K562 (cell line): ENCODE measurements around the gene IL6ST. TPM values are rescaled to one million over a fixed set of nuclear protein-coding genes. Genes with fewer than 3 reads are reported as not detected.
A peak's percentile ranks its signal among the peaks of the same experiment; 100 is the strongest.

Experiments
- ATAC-seq: fragments of 200-7000 bp; cut with Tn5 transposase; 3 replicates; pipeline ENCODE4 v1.9.1; 2020; ENCODE audit warnings: moderate library complexity
- BruUV-seq: library from RNA; stranded (reverse); fragments of 400-500 nt; replicated peaks from 2 replicates; lab custom pipeline; 2021; lab: Mats Ljungman, UMichigan
- CTCF ChIA-PET: fragments of 300-600 bp; formaldehyde crosslinking; extraction: SDS; loops from one replicate; lab custom pipeline; 2021; ENCODE audit warnings: low intra/inter-chr PET ratio; lab: Yijun Ruan, JAX
- POLR2A ChIA-PET: fragments of 300-600, 350-650 bp; sonication (Branson Sonifier 250); formaldehyde crosslinking; extraction: SDS; loops from one replicate; lab custom pipeline; 2021; ENCODE audit warnings: antibody characterized with exemption, inconsistent platforms; lab: Yijun Ruan, JAX
- DNase-seq, 4 experiments: peaks; one replicate each; pipeline versions ENCODE4 v3.0.0 to v3.0.0-alpha.2; 2011 to 2018; ENCODE audit warnings: low spot score in 3 of 4, mixed read lengths in 3 of 4; ENCODE audit errors: extremely low read depth in 1 of 4
- FAIRE-seq: peaks from 2 replicates; lab custom pipeline; 2011; peaks lifted over from hg19 to GRCh38; lab: Jason Lieb, UNC
- H2AFZ ChIP-seq: 2 replicates; pipeline ENCODE4 v1.6.0; 2011; ENCODE audit warnings: low read depth, low read length, control low read depth, inconsistent platforms
- H3K27ac ChIP-seq: fragments of 200-600 bp; 3 replicates; pipeline ENCODE4 v1.8.0; 2011; ENCODE audit warnings: low read depth, mild to moderate bottlenecking, control low read depth, inconsistent platforms, low read length, moderate library complexity, mixed read lengths; ENCODE audit errors: extremely low read depth
- H3K27me3 ChIP-seq, 2 experiments: fragments of 300-600 bp in 1 of 2; 2 replicates in 1 of 2; 3 replicates in 1 of 2; pipeline versions ENCODE4 v1.6.0 to v1.8.0; 2011; ENCODE audit warnings: inconsistent platforms in 2 of 2, low read length in 2 of 2, mild to moderate bottlenecking in 1 of 2, mixed read lengths in 1 of 2, moderate library complexity in 1 of 2; ENCODE audit not compliant: control insufficient read depth in 2 of 2, insufficient read depth in 2 of 2
- H3K36me3 ChIP-seq: fragments of 300-600 bp; 3 replicates; pipeline ENCODE4 v1.8.0; 2011; ENCODE audit warnings: mild to moderate bottlenecking, low read length, inconsistent platforms; ENCODE audit not compliant: control insufficient read depth, insufficient read depth
- H3K4me1 ChIP-seq, 2 experiments: fragments of 200-600 bp in 1 of 2; replicated peaks in 1 of 2; 2 replicates in 1 of 2; 3 replicates in 1 of 2; pipeline versions ENCODE4 v1.5.1 to v1.8.0; 2011; ENCODE audit warnings: inconsistent platforms in 2 of 2, low read length in 2 of 2, mild to moderate bottlenecking in 1 of 2, mixed read lengths in 1 of 2, moderate library complexity in 1 of 2; ENCODE audit not compliant: control insufficient read depth in 2 of 2, insufficient read depth in 2 of 2
- H3K4me2 ChIP-seq: 2 replicates; pipeline ENCODE4 v1.6.1; 2011; ENCODE audit warnings: low read length, control low read depth, inconsistent platforms, mixed read lengths; ENCODE audit not compliant: insufficient read depth
- H3K4me3 ChIP-seq: fragments of 200-600 bp; sonication (generic), shearing (Covaris generic); 2 replicates; pipeline ENCODE4 v1.5.1; 2016; ENCODE audit warnings: control low read depth, inconsistent platforms
- H3K79me2 ChIP-seq: fragments of 200-600 bp; 3 replicates; pipeline ENCODE4 v1.8.0; 2011; ENCODE audit warnings: low read length, inconsistent platforms; ENCODE audit not compliant: control insufficient read depth, insufficient read depth
- H3K9ac ChIP-seq, 2 experiments: 2 replicates each; pipeline versions ENCODE4 v1.6.0 to v1.6.1; 2011; ENCODE audit warnings: low read depth in 2 of 2, low read length in 2 of 2, control low read depth in 1 of 2, inconsistent platforms in 1 of 2, mild to moderate bottlenecking in 1 of 2, mixed read lengths in 1 of 2; ENCODE audit not compliant: insufficient read depth in 1 of 2
- H3K9me1 ChIP-seq: one replicate; pipeline ENCODE4 v1.6.0; 2011; ENCODE audit warnings: inconsistent platforms, mild to moderate bottlenecking, low read length, moderate library complexity; ENCODE audit not compliant: control insufficient read depth, insufficient read depth
- H3K9me3 ChIP-seq: replicated peaks from 2 replicates; pipeline ENCODE4 v1.5.1; 2011; ENCODE audit warnings: low read depth, low read length, inconsistent platforms; ENCODE audit not compliant: control insufficient read depth, insufficient read depth
- H4K20me1 ChIP-seq: replicated peaks from 2 replicates; pipeline ENCODE4 v1.6.1; 2011; ENCODE audit warnings: low read length, inconsistent platforms, mixed read lengths; ENCODE audit not compliant: control insufficient read depth, insufficient read depth
- ARID1B ChIP-seq: fragments of 450-650 bp; IDR thresholded peaks from 2 replicates; pipeline ENCODE4 v1.6.1; 2016; ENCODE audit warnings: antibody characterized with exemption, mild to moderate bottlenecking, inconsistent platforms
- C11orf30 ChIP-seq: fragments of 450-650 bp; IDR thresholded peaks from 2 replicates; pipeline ENCODE4 v1.6.1; 2016; ENCODE audit warnings: low read depth, mild to moderate bottlenecking
- CEBPB ChIP-seq: fragments of 450-650 bp; IDR thresholded peaks from 2 replicates; pipeline ENCODE4 v1.6.1; 2016; ENCODE audit warnings: missing genetic modification characterization, missing compliant biosample characterization
- HINFP ChIP-seq: fragments of 450-650 bp; conservative IDR thresholded peaks from 2 replicates; pipeline ENCODE4 v1.6.1; 2016; ENCODE audit warnings: missing genetic modification characterization, low read depth, mild to moderate bottlenecking, control low read depth, missing compliant biosample characterization
- IRF2 ChIP-seq: sonication (generic); formaldehyde crosslinking; IDR thresholded peaks from 2 replicates; pipeline ENCODE4 v1.8.1; 2022; ENCODE audit warnings: mild to moderate bottlenecking, missing genetic modification reagents
- MAFF ChIP-seq: IDR thresholded peaks from 2 replicates; pipeline ENCODE4 v1.6.1; 2012; ENCODE audit warnings: low read length, improper control_type of control experiment
- MAFG ChIP-seq: fragments of 450-650 bp; conservative IDR thresholded peaks from 2 replicates; pipeline ENCODE4 v1.6.1; 2016; ENCODE audit warnings: missing genetic modification characterization, missing compliant biosample characterization
- NFE2 ChIP-seq: IDR thresholded peaks from 2 replicates; pipeline ENCODE4 v1.6.1; 2014; ENCODE audit warnings: antibody characterized with exemption, low read depth
- RERE ChIP-seq: sonication (generic); formaldehyde crosslinking; IDR thresholded peaks from 2 replicates; pipeline ENCODE4 v1.8.0; 2023; ENCODE audit warnings: missing genetic modification reagents, mild to moderate bottlenecking, borderline replicate concordance
- SMARCB1 ChIP-seq: IDR thresholded peaks from 2 replicates; pipeline ENCODE4 v1.6.1; 2011; ENCODE audit warnings: improper control_type of control experiment, low read depth; ENCODE audit not compliant: insufficient read length
- VEZF1 ChIP-seq: fragments of 200-800 bp; sonication (Bioruptor generic); IDR thresholded peaks from 2 replicates; pipeline ENCODE4 v1.6.1; 2017; ENCODE audit warnings: missing genetic modification characterization, missing compliant biosample characterization
- ZNF143 ChIP-seq: sonication (generic); formaldehyde crosslinking; IDR thresholded peaks from 2 replicates; pipeline ENCODE4 v1.9.0; 2022; ENCODE audit warnings: mild to moderate bottlenecking, missing genetic modification reagents
- ZNF282 ChIP-seq: sonication (generic); formaldehyde crosslinking; IDR thresholded peaks from 2 replicates; pipeline ENCODE4 v1.8.1; 2023; ENCODE audit warnings: missing genetic modification reagents
- ZNF316 ChIP-seq: fragments of 450-650 bp; IDR thresholded peaks from 2 replicates; pipeline ENCODE4 v1.6.1; 2016
- WGBS: fragments of 100-300 bp; shearing (Covaris generic); methylation state at CpG from one replicate; pipeline ENCODE4 v1.1.6; 2016; ENCODE audit warnings: low coverage, mixed read lengths; ENCODE audit not compliant: insufficient coverage; ENCODE audit errors: missing lambda C conversion rate; 5-methylcytosine and 5-hydroxymethylcytosine counted together
- in situ Hi-C: fragments of 300-500 bp; cut with MboI; formaldehyde crosslinking; loops from 4 replicates; pipeline ENCODE4 v1.15.0; 2018; ENCODE audit warnings: inconsistent platforms, mixed read lengths
- intact Hi-C: fragments of 100-400 bp; cut with micrococcal nuclease; formaldehyde crosslinking; loops from 2 replicates; pipeline ENCODE4 v1.14.2; 2022
- polyA plus RNA-seq, 8 experiments: library from polyadenylated mRNA; depleted of rRNA in 4 of 8; stranded (reverse) in 5 of 8; unstranded in 3 of 8; fragments of >200 nt; fragmentation: Nextera tagmentation in 2 of 8; fragmentation: Illumina TruSeq in 1 of 8; extraction: Ambion mirVana in 2 of 8; extraction: Trizol in 1 of 8; gene quantifications; 2 replicates each; pipeline versions ENCODE4 v1.2.1 to v1.2.3, GENCODE V29; 2011 to 2014; ENCODE audit warnings: inconsistent platforms in 1 of 8, missing spikeins in 1 of 8
- total RNA-seq, 7 experiments: library from RNA; depleted of rRNA in 6 of 7; stranded (reverse); fragments of >200 nt in 6 of 7; fragmentation: Illumina TruSeq in 2 of 7; extraction: Trizol in 2 of 7; gene quantifications; 2 replicates each; pipeline versions ENCODE4 v1.2.1 to v1.2.3, GENCODE V29; 2011 to 2021; ENCODE audit warnings: low replicate concordance in 1 of 7

Gene IL6ST
- total and polyA plus RNA-seq, 9 of the 15 experiments (the other 6 are each of a cell fraction or from before 2014, with no cell fraction given) = 2.0 to 27.0 (median 7.9) TPM

GRCh38 chr5:56003179-56003578 lies 8.4 kb upstream of the IL6ST start:
- Histone ChIP-seq H3K4me1 (peaks cover 0 to 1% of the 10 kb centered on the region in 2 experiments; a peak in 2 of 5 replicates), H3K9me1 (no peaks in the 10 kb centered on the region), H2AFZ (peak overlapping the region; percentile 38), H3K36me3 (no peaks in the 10 kb centered on the region), H3K4me2 (no peak overlapping the region), H3K79me2 (no peaks in the 10 kb centered on the region), H3K9ac (no peak overlapping the region), H3K27me3 (no peaks in the 10 kb centered on the region), H3K27ac (no peak overlapping the region), H3K4me3 (no peak overlapping the region), H3K9me3 (peaks cover 7% of the 10 kb centered on the region; the same call in 1 of the 2 replicates), H4K20me1 (no peaks in the 10 kb centered on the region)
- no TSS peak for BruUV-seq
- DNase-seq = peak in 2 of 4 experiments; percentile 10 to 17
- CTCF ChIA-PET = no interaction called here
- FAIRE-seq = no peak
- WGBS = 7% methylated on average over 1 of the region's 2 CpGs
- ATAC-seq = peak; percentile 82
- POLR2A ChIA-PET = interaction anchor here (1.0 to 1.5 kb wide), 3 partner anchors 8 to 56 kb away, joined by 3 to 4 read pairs (median 4); partner anchors contain the start of gene IL6ST
- in situ Hi-C loops = no loop called here
- TF ChIP-seq SMARCB1 (no peak), HINFP (tag) (peak; percentile 48; the same call in 1 of the 2 replicates), IRF2 (CRISPR knock-in tag) (no peak), CEBPB (tag) (0 out of 2 replicates have a peak, but pooled peaks have one; percentile 20), ZNF282 (no peak), C11orf30 (peak; percentile 44; the same call in 1 of the 2 replicates), VEZF1 (CRISPR knock-in tag) (no peak), RERE (CRISPR knock-in tag) (no peak), ZNF143 (CRISPR knock-in tag) (no peak), ZNF316 (peak; percentile 73), MAFG (tag) (0 out of 2 replicates have a peak, but pooled peaks have one; percentile 25), NFE2 (peak; percentile 38; the same call in 1 of the 2 replicates), ARID1B (0 out of 2 replicates have a peak, but pooled peaks have one; percentile 24), MAFF (0 out of 2 replicates have a peak, but pooled peaks have one; percentile 1)
- intact Hi-C loops = no loop called here
